OCI-LY3 (cell line): ENCODE results near the gene RANBP6.

Source experiments
- EZH2phosphoT487 ChIP-seq: fragments of 200-600 bp; shearing (Covaris generic); IDR thresholded peaks from 2 replicates; pipeline ENCODE4 v1.6.1; 2018; ENCODE audit warnings: antibody characterized with exemption, mixed run types, low read depth
- TF ChIP-seq, protein P1 (sequence below): fragments of 200-600, 300-600 bp; sonication (generic); IDR thresholded peaks from 2 replicates; pipeline ENCODE4 v1.5.1; 2014; ENCODE audit warnings: antibody characterized with exemption, low read length, low read depth

GRCh38 chr9:6048039-6048438 is 32.6 kb upstream of the RANBP6 start:
- TF ChIP-seq, protein P1, sequence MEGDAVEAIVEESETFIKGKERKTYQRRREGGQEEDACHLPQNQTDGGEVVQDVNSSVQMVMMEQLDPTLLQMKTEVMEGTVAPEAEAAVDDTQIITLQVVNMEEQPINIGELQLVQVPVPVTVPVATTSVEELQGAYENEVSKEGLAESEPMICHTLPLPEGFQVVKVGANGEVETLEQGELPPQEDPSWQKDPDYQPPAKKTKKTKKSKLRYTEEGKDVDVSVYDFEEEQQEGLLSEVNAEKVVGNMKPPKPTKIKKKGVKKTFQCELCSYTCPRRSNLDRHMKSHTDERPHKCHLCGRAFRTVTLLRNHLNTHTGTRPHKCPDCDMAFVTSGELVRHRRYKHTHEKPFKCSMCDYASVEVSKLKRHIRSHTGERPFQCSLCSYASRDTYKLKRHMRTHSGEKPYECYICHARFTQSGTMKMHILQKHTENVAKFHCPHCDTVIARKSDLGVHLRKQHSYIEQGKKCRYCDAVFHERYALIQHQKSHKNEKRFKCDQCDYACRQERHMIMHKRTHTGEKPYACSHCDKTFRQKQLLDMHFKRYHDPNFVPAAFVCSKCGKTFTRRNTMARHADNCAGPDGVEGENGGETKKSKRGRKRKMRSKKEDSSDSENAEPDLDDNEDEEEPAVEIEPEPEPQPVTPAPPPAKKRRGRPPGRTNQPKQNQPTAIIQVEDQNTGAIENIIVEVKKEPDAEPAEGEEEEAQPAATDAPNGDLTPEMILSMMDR = no peak
- TF ChIP-seq EZH2phosphoT487 = no peak
